Neural progenitor cell (in vitro differentiated cells): ENCODE data around the gene NT5C3A. TPM values are rescaled to one million over a fixed set of nuclear protein-coding genes. Genes with fewer than 3 reads are reported as not detected.

Source experiments
- DNase-seq: peaks from one replicate; pipeline ENCODE4 v3.0.0-alpha.2; 2016; ENCODE audit warnings: low spot score
- H2AFZ ChIP-seq: fragments of 200-600 bp; sonication (generic); replicated peaks from 2 replicates; pipeline ENCODE4 v1.6.1; 2016; ENCODE audit warnings: antibody characterized with exemption
- H3F3A ChIP-seq: fragments of 200-600 bp; sonication (generic); 2 replicates; pipeline ENCODE4 v1.6.1; 2016; ENCODE audit warnings: antibody characterized with exemption, low read depth
- H3K27ac ChIP-seq: fragments of 200-600 bp; sonication (generic); 2 replicates; pipeline ENCODE4 v1.5.1; 2016; ENCODE audit warnings: mild to moderate bottlenecking
- H3K27me3 ChIP-seq: fragments of 200-600 bp; sonication (generic); 2 replicates; pipeline ENCODE4 v1.6.1; 2016; ENCODE audit warnings: mild to moderate bottlenecking, moderate library complexity
- H3K36me3 ChIP-seq: fragments of 200-600 bp; sonication (generic); 2 replicates; pipeline ENCODE4 v1.5.1; 2016
- H3K4me1 ChIP-seq: fragments of 200-600 bp; sonication (generic); 2 replicates; pipeline ENCODE4 v1.6.1; 2016; ENCODE audit warnings: mixed run types
- H3K4me2 ChIP-seq: fragments of 200-600 bp; sonication (generic); 2 replicates; pipeline ENCODE4 v1.6.1; 2016
- H3K4me3 ChIP-seq: fragments of 200-600 bp; sonication (generic); 2 replicates; pipeline ENCODE4 v1.5.1; 2016
- H3K79me2 ChIP-seq: fragments of 200-600 bp; sonication (generic); 2 replicates; pipeline ENCODE4 v1.6.1; 2016; ENCODE audit warnings: low read depth
- H3K9ac ChIP-seq: fragments of 200-600 bp; sonication (generic); 2 replicates; pipeline ENCODE4 v1.6.1; 2016
- H3K9me3 ChIP-seq: fragments of 200-600 bp; sonication (generic); 2 replicates; pipeline ENCODE4 v1.5.1; 2016; ENCODE audit warnings: low read depth
- H4K20me1 ChIP-seq: fragments of 200-600 bp; sonication (generic); 2 replicates; pipeline ENCODE4 v1.6.1; 2016; ENCODE audit warnings: low read depth
- H3K27ac Mint-ChIP-seq: 3 replicates; pipeline ENCODE4 v1.8.0; 2021; ENCODE audit warnings: mixed read lengths
- H3K27me3 Mint-ChIP-seq: 2 replicates; pipeline ENCODE4 v1.8.0; 2022; ENCODE audit warnings: low read depth, mild to moderate bottlenecking, inconsistent platforms, moderate library complexity, mixed read lengths; ENCODE audit not compliant: insufficient read depth
- H3K36me3 Mint-ChIP-seq: 3 replicates; pipeline ENCODE4 v1.8.0; 2021; ENCODE audit warnings: mixed read lengths
- H3K4me1 Mint-ChIP-seq: 3 replicates; pipeline ENCODE4 v1.8.0; 2021; ENCODE audit warnings: mixed read lengths
- H3K4me3 Mint-ChIP-seq: 3 replicates; pipeline ENCODE4 v1.8.0; 2021; ENCODE audit warnings: mild to moderate bottlenecking, moderate library complexity, mixed read lengths
- H3K9me3 Mint-ChIP-seq: 3 replicates; pipeline ENCODE4 v1.8.0; 2020; ENCODE audit warnings: mixed read lengths
- CTCF ChIP-seq: fragments of 200-600 bp; sonication (generic); IDR thresholded peaks from 2 replicates; pipeline ENCODE4 v1.5.1; 2017; ENCODE audit warnings: antibody characterized with exemption, mild to moderate bottlenecking
- EZH2 ChIP-seq: fragments of 200-600 bp; sonication (generic); IDR thresholded peaks from 2 replicates; pipeline ENCODE4 v1.6.1; 2017; ENCODE audit warnings: antibody characterized with exemption, mild to moderate bottlenecking, moderate library complexity
- EZH2phosphoT487 ChIP-seq: fragments of 200-600 bp; sonication (generic); IDR thresholded peaks from 2 replicates; pipeline ENCODE4 v1.6.1; 2017; ENCODE audit warnings: antibody characterized with exemption
- total RNA-seq: library from RNA; depleted of rRNA; stranded (reverse); fragments of >200 nt; gene quantifications from 2 replicates; pipeline ENCODE4 v1.2.3, GENCODE V29; 2015; ENCODE audit warnings: low replicate concordance

Gene NT5C3A
- total RNA-seq, 1 donor from 2014 or later, result 72.1 TPM

GRCh38 chr7:33066771-33067170 is 4.2 kb upstream of the NT5C3A start:
- Histone ChIP-seq H3K4me3 (no peak overlapping the region), H2AFZ (no peak overlapping the region), H3K9me3 (peaks cover 8% of the 10 kb centered on the region), H3K9ac (no peak overlapping the region), H3K36me3 (no peaks in the 10 kb centered on the region), H3K4me1 (peaks cover 6% of the 10 kb centered on the region), H3F3A (peaks cover 17% of the 10 kb centered on the region), H3K79me2 (peaks cover 5% of the 10 kb centered on the region), H3K4me2 (no peak overlapping the region), H3K27ac (no peak overlapping the region), H3K27me3 (no peaks in the 10 kb centered on the region), H4K20me1 (peaks cover 5% of the 10 kb centered on the region)
- H3K4me3 Mint-ChIP-seq, result no peak overlapping the region
- DNase-seq, result no peak
- peaks cover 6% of the 10 kb centered on the region for H3K27me3 Mint-ChIP-seq
- peaks cover 9% of the 10 kb centered on the region for H3K36me3 Mint-ChIP-seq
- no peak overlapping the region for H3K27ac Mint-ChIP-seq
- no peak for TF ChIP-seq CTCF
- TF ChIP-seq EZH2, result no peak
- TF ChIP-seq EZH2phosphoT487, result no peak
- peaks cover 51% of the 10 kb centered on the region for H3K9me3 Mint-ChIP-seq
- H3K4me1 Mint-ChIP-seq, result peaks cover 8% of the 10 kb centered on the region

- Histone ChIP-seq H3K9ac (no peak overlapping the region), H3K36me3 (no peaks in the 10 kb centered on the region), H3F3A (peaks cover 18% of the 10 kb centered on the region), H3K27me3 (no peaks in the 10 kb centered on the region), H3K79me2 (peaks cover 13% of the 10 kb centered on the region), H3K4me3 (no peak overlapping the region), H4K20me1 (peaks cover 13% of the 10 kb centered on the region), H3K27ac (no peak overlapping the region), H3K4me1 (peaks cover 14% of the 10 kb centered on the region), H2AFZ (no peak overlapping the region), H3K9me3 (peaks cover 8% of the 10 kb centered on the region), H3K4me2 (no peak overlapping the region)
- Mint-ChIP-seq H3K4me3 (no peak overlapping the region), H3K36me3 (peaks cover 9% of the 10 kb centered on the region), H3K4me1 (peaks cover 9% of the 10 kb centered on the region), H3K27me3 (peaks cover 8% of the 10 kb centered on the region), H3K9me3 (peaks cover 43% of the 10 kb centered on the region), H3K27ac (no peak overlapping the region)
- no peak for TF ChIP-seq EZH2
- TF ChIP-seq CTCF, result no peak
- TF ChIP-seq EZH2phosphoT487, result no peak
- DNase-seq, result no peak
Measured at GRCh38 chr7:33065981-33066380, 3.4 kb upstream of the NT5C3A start.

GRCh38 chr7:33062782-33063443 is 337 bp upstream of the NT5C3A start:
- H3K4me1 Mint-ChIP-seq, result peaks cover 13% of the 10 kb centered on the region
- Histone ChIP-seq H3K36me3 (no peaks in the 10 kb centered on the region), H3K4me2 (peak overlapping the region; percentile 91), H3K27me3 (no peaks in the 10 kb centered on the region), H3K27ac (peak overlapping the region; percentile 13), H3K9me3 (peaks cover 8% of the 10 kb centered on the region), H3K9ac (peak overlapping the region; percentile 42), H3F3A (peaks cover 18% of the 10 kb centered on the region), H3K4me1 (peaks cover 16% of the 10 kb centered on the region), H3K4me3 (peak overlapping the region; percentile 77), H3K79me2 (peaks cover 44% of the 10 kb centered on the region), H4K20me1 (peaks cover 39% of the 10 kb centered on the region), H2AFZ (peak overlapping the region; percentile 98)
- TF ChIP-seq CTCF (no peak), EZH2 (no peak), EZH2phosphoT487 (no peak)
- H3K9me3 Mint-ChIP-seq, result peaks cover 29% of the 10 kb centered on the region
- DNase-seq, result peak; percentile 98
- peaks cover 6% of the 10 kb centered on the region for H3K27me3 Mint-ChIP-seq
- peaks cover 23% of the 10 kb centered on the region for H3K36me3 Mint-ChIP-seq
- H3K27ac Mint-ChIP-seq, result peak overlapping the region; percentile 99
- H3K4me3 Mint-ChIP-seq, result peak overlapping the region; percentile 98
